AG08396 (cell line): Measurements from ENCODE around the gene YDJC.
"Not testable (repeated sequence)": the region's sequence is repeated elsewhere in the genome, so short reads cannot be mapped to it uniquely, and the experiment has no call there.

Experiments used
- DNase-seq: peaks from one replicate; pipeline ENCODE4 v3.0.0; 2012; ENCODE audit warnings: low spot score, mixed read lengths

YDJC gene

GRCh38 chr22:21605887-21606564 is 23.8 kb downstream of the YDJC start:
- no peak for DNase-seq

GRCh38 chr22:21603973-21604372 is 25.8 kb downstream of the YDJC start:
- no peak for DNase-seq

- no peak for DNase-seq
Measured at GRCh38 chr22:21602579-21602978, 27.2 kb downstream of the YDJC start.

- no peak for DNase-seq
Measured at GRCh38 chr22:21599053-21599893, 30.5 kb downstream of the YDJC start.

GRCh38 chr22:21598302-21598701 is 31.5 kb downstream of the YDJC start:
- no peak for DNase-seq

GRCh38 chr22:21596356-21597135 is 33.3 kb downstream of the YDJC start:
- DNase-seq: not testable (repeated sequence)

- DNase-seq: no peak
Measured at GRCh38 chr22:21594865-21595452, 34.9 kb downstream of the YDJC start.

- no peak for DNase-seq
Measured at GRCh38 chr22:21593406-21594232, 36.2 kb downstream of the YDJC start.

- DNase-seq: no peak
Measured at GRCh38 chr22:21592422-21592821, 37.4 kb downstream of the YDJC start.

GRCh38 chr22:21591695-21592094 is 38.1 kb downstream of the YDJC start:
- no peak for DNase-seq

GRCh38 chr22:21590809-21591641 is 38.8 kb downstream of the YDJC start:
- DNase-seq: no peak

- no peak for DNase-seq
Measured at GRCh38 chr22:21589396-21589795, 40.4 kb downstream of the YDJC start.

GRCh38 chr22:21587803-21588611 is 41.8 kb downstream of the YDJC start:
- DNase-seq: peak; percentile 57

- DNase-seq: no peak
Measured at GRCh38 chr22:21585389-21585788, 44.4 kb downstream of the YDJC start.

GRCh38 chr22:21582801-21583740 is 46.8 kb downstream of the YDJC start:
- DNase-seq: no peak

GRCh38 chr22:21581009-21581713 is 48.7 kb downstream of the YDJC start:
- not testable (repeated sequence) for DNase-seq

- DNase-seq: not testable (repeated sequence)
Measured at GRCh38 chr22:21580623-21581007, 49.2 kb downstream of the YDJC start.

GRCh38 chr22:21579474-21579851 is 50.4 kb downstream of the YDJC start:
- no peak for DNase-seq
